ENCODE measurements around the gene CST3. TPM values are rescaled to one million over a fixed set of nuclear protein-coding genes. Genes with fewer than 3 reads are reported as not detected.
A peak's percentile ranks its signal among the peaks of the same experiment; 100 is the strongest.

CST3 gene
- total and polyA plus RNA-seq, 3 experiments from 2014 or later, result 3.0 to 5.3 (median 4.9) TPM

GRCh38 chr20:23646106-23646873 is 8.5 kb upstream of the CST3 start:
- ChIA-PET CTCF (no interaction called here), POLR2A (no interaction called here)
- peaks cover 0 to 3% of the 10 kb centered on the region in 2 donors for H3K27me3 Mint-ChIP-seq
- H3K9me3 Mint-ChIP-seq, result no peaks in the 10 kb centered on the region
- H3K4me1 Mint-ChIP-seq, result no peaks in the 10 kb centered on the region
- no peaks in the 10 kb centered on the region for H3K4me1 ChIP-seq (ENCODE audit: insufficient read depth, low read length)
- no peak overlapping the region for H3K27ac Mint-ChIP-seq
- no peaks in the 10 kb centered on the region for H3K27me3 ChIP-seq (ENCODE audit: insufficient read depth, low read length, poor library complexity, severe bottlenecking)
- H3K4me3 ChIP-seq (ENCODE audit: low read length), result no peak overlapping the region
- H3K27ac ChIP-seq (ENCODE audit: low read depth, low read length), result no peak overlapping the region
- H3K36me3 Mint-ChIP-seq, result no peaks in the 10 kb centered on the region
- no peaks in the 10 kb centered on the region for H3K9me3 ChIP-seq (ENCODE audit: low read length)
- no peak for DNase-seq
- no peak overlapping the region for H3K4me3 Mint-ChIP-seq
- no peaks in the 10 kb centered on the region for H3K36me3 ChIP-seq (ENCODE audit: insufficient read depth, low read length)

- Mint-ChIP-seq H3K9me3 (no peaks in the 10 kb centered on the region), H3K27ac (no peak overlapping the region), H3K36me3 (no peaks in the 10 kb centered on the region), H3K27me3 (peaks cover 3% of the 10 kb centered on the region in 2 donors), H3K4me3 (no peak overlapping the region), H3K4me1 (no peaks in the 10 kb centered on the region)
- Histone ChIP-seq H3K9me3 (ENCODE audit: low read length) (no peaks in the 10 kb centered on the region), H3K27me3 (ENCODE audit: insufficient read depth, low read length, poor library complexity, severe bottlenecking) (no peaks in the 10 kb centered on the region), H3K4me1 (ENCODE audit: insufficient read depth, low read length) (no peaks in the 10 kb centered on the region), H3K36me3 (ENCODE audit: insufficient read depth, low read length) (no peaks in the 10 kb centered on the region), H3K27ac (ENCODE audit: low read depth, low read length) (no peak overlapping the region), H3K4me3 (ENCODE audit: low read length) (no peak overlapping the region)
- no peak for DNase-seq
- ChIA-PET POLR2A (no interaction called here), CTCF (no interaction called here)
These were observed 7.8 kb upstream of the CST3 start for GRCh38 chr20:23645575-23645974.

GRCh38 chr20:23644164-23644563 is 6.4 kb upstream of the CST3 start:
- Mint-ChIP-seq H3K27me3 (peaks cover 8 to 14% of the 10 kb centered on the region in 2 donors), H3K36me3 (no peaks in the 10 kb centered on the region), H3K27ac (no peak overlapping the region), H3K4me1 (no peaks in the 10 kb centered on the region), H3K9me3 (no peaks in the 10 kb centered on the region), H3K4me3 (no peak overlapping the region)
- Histone ChIP-seq H3K27ac (ENCODE audit: low read depth, low read length) (no peak overlapping the region), H3K36me3 (ENCODE audit: insufficient read depth, low read length) (no peaks in the 10 kb centered on the region), H3K4me3 (ENCODE audit: low read length) (no peak overlapping the region), H3K9me3 (ENCODE audit: low read length) (no peaks in the 10 kb centered on the region), H3K4me1 (ENCODE audit: insufficient read depth, low read length) (no peaks in the 10 kb centered on the region), H3K27me3 (ENCODE audit: insufficient read depth, low read length, poor library complexity, severe bottlenecking) (no peaks in the 10 kb centered on the region)
- DNase-seq, result no peak
- ChIA-PET CTCF (no interaction called here), POLR2A (no interaction called here)

GRCh38 chr20:23643659-23644058 is 5.9 kb upstream of the CST3 start:
- H3K27me3 ChIP-seq (ENCODE audit: insufficient read depth, low read length, poor library complexity, severe bottlenecking), result no peaks in the 10 kb centered on the region
- CTCF ChIA-PET, result no interaction called here
- POLR2A ChIA-PET, result no interaction called here
- H3K27me3 Mint-ChIP-seq, result peaks cover 10 to 17% of the 10 kb centered on the region in 2 donors
- no peak overlapping the region for H3K27ac ChIP-seq (ENCODE audit: low read depth, low read length)
- peak overlapping the region in 1 of 8 donors; percentile 48 for H3K27ac Mint-ChIP-seq
- H3K9me3 Mint-ChIP-seq, result no peaks in the 10 kb centered on the region
- no peaks in the 10 kb centered on the region for H3K36me3 ChIP-seq (ENCODE audit: insufficient read depth, low read length)
- H3K36me3 Mint-ChIP-seq, result no peaks in the 10 kb centered on the region
- H3K4me1 ChIP-seq (ENCODE audit: insufficient read depth, low read length), result no peaks in the 10 kb centered on the region
- H3K4me1 Mint-ChIP-seq, result no peaks in the 10 kb centered on the region
- H3K4me3 Mint-ChIP-seq, result no peak overlapping the region
- no peaks in the 10 kb centered on the region for H3K9me3 ChIP-seq (ENCODE audit: low read length)
- DNase-seq, result no peak
- H3K4me3 ChIP-seq (ENCODE audit: low read length), result no peak overlapping the region

- ChIA-PET CTCF (no interaction called here), POLR2A (no interaction called here)
- no peaks in the 10 kb centered on the region for H3K27me3 ChIP-seq (ENCODE audit: insufficient read depth, low read length, poor library complexity, severe bottlenecking)
These were observed 4.4 kb upstream of the CST3 start for GRCh38 chr20:23641936-23642751.

GRCh38 chr20:23640671-23641667 is 3.2 kb upstream of the CST3 start:
- Histone ChIP-seq H3K36me3 (ENCODE audit: insufficient read depth, low read length) (no peaks in the 10 kb centered on the region), H3K9me3 (ENCODE audit: low read length) (no peaks in the 10 kb centered on the region), H3K4me1 (ENCODE audit: insufficient read depth, low read length) (no peaks in the 10 kb centered on the region), H3K27ac (ENCODE audit: low read depth, low read length) (no peak overlapping the region), H3K4me3 (ENCODE audit: low read length) (no peak overlapping the region), H3K27me3 (ENCODE audit: insufficient read depth, low read length, poor library complexity, severe bottlenecking) (no peaks in the 10 kb centered on the region)
- DNase-seq, result no peak
- H3K27me3 Mint-ChIP-seq, result peaks cover 11 to 30% of the 10 kb centered on the region in 2 donors
- no peak overlapping the region for H3K4me3 Mint-ChIP-seq
- H3K9me3 Mint-ChIP-seq, result no peaks in the 10 kb centered on the region
- H3K27ac Mint-ChIP-seq, result peak overlapping the region in 1 of 8 donors; percentile 23
- CTCF ChIA-PET, result no interaction called here
- peaks cover 2 to 8% (median 7%) of the 10 kb centered on the region in 3 donors for H3K4me1 Mint-ChIP-seq
- H3K36me3 Mint-ChIP-seq, result no peaks in the 10 kb centered on the region
- POLR2A ChIA-PET, result no interaction called here

More at GRCh38 chr20:23641936-23642751, 4.4 kb upstream of the CST3 start:
- no peak overlapping the region for H3K4me3 Mint-ChIP-seq
- no peak overlapping the region for H3K27ac ChIP-seq (ENCODE audit: low read depth, low read length)
- no peak overlapping the region for H3K27ac Mint-ChIP-seq
- peaks cover 10 to 19% of the 10 kb centered on the region in 2 donors for H3K27me3 Mint-ChIP-seq
- H3K4me1 ChIP-seq (ENCODE audit: insufficient read depth, low read length), result no peaks in the 10 kb centered on the region
- H3K4me1 Mint-ChIP-seq, result peaks cover 0 to under 1% (median under 1%) of the 10 kb centered on the region in 3 donors
- no peak for DNase-seq
- H3K9me3 ChIP-seq (ENCODE audit: low read length), result no peaks in the 10 kb centered on the region
- no peaks in the 10 kb centered on the region for H3K9me3 Mint-ChIP-seq
- H3K36me3 Mint-ChIP-seq, result no peaks in the 10 kb centered on the region
- no peak overlapping the region for H3K4me3 ChIP-seq (ENCODE audit: low read length)
- H3K36me3 ChIP-seq (ENCODE audit: insufficient read depth, low read length), result no peaks in the 10 kb centered on the region

- Histone ChIP-seq H3K4me1 (ENCODE audit: insufficient read depth, low read length) (no peaks in the 10 kb centered on the region), H3K4me3 (ENCODE audit: low read length) (no peak overlapping the region), H3K27me3 (ENCODE audit: insufficient read depth, low read length, poor library complexity, severe bottlenecking) (no peaks in the 10 kb centered on the region), H3K36me3 (ENCODE audit: insufficient read depth, low read length) (no peaks in the 10 kb centered on the region), H3K27ac (ENCODE audit: low read depth, low read length) (no peak overlapping the region), H3K9me3 (ENCODE audit: low read length) (no peaks in the 10 kb centered on the region)
- Mint-ChIP-seq H3K9me3 (no peaks in the 10 kb centered on the region), H3K27me3 (peaks cover 8 to 36% of the 10 kb centered on the region in 2 donors), H3K4me1 (peaks cover 2 to 8% (median 7%) of the 10 kb centered on the region in 3 donors), H3K27ac (peak overlapping the region in 1 of 8 donors; percentile 33), H3K36me3 (no peaks in the 10 kb centered on the region), H3K4me3 (no peak overlapping the region)
- CTCF ChIA-PET, result no interaction called here
- DNase-seq, result no peak
- POLR2A ChIA-PET, result no interaction called here
These were observed 2.4 kb upstream of the CST3 start for GRCh38 chr20:23640018-23640601.
